ENCODE data around the gene LRRC1. TPM values are rescaled to one million over a fixed set of nuclear protein-coding genes. Genes with fewer than 3 reads are reported as not detected.

LRRC1 gene
- total RNA-seq, 1 experiment from 2014 or later: 7.9 TPM

GRCh38 chr6:53924277-53924676 lies 129.5 kb downstream of the LRRC1 start:
- no peak for DNase-seq (ENCODE audit: low spot score)

- DNase-seq (ENCODE audit: low spot score): no peak
Measured at GRCh38 chr6:53924821-53925422, 130.1 kb downstream of the LRRC1 start.

GRCh38 chr6:53925891-53926290 lies 131.1 kb downstream of the LRRC1 start:
- no peak for DNase-seq (ENCODE audit: low spot score)

GRCh38 chr6:53926505-53926904 lies 131.7 kb downstream of the LRRC1 start:
- peak; percentile 41 for DNase-seq (ENCODE audit: low spot score)

- DNase-seq (ENCODE audit: low spot score): no peak
Measured at GRCh38 chr6:53928641-53929040, 133.8 kb downstream of the LRRC1 start.

GRCh38 chr6:53929041-53929820 lies 134.4 kb downstream of the LRRC1 start:
- no peak for DNase-seq (ENCODE audit: low spot score)

- DNase-seq (ENCODE audit: low spot score): no peak
Measured at GRCh38 chr6:53929821-53930120, 135.0 kb downstream of the LRRC1 start.

GRCh38 chr6:53930330-53930729 lies 135.5 kb downstream of the LRRC1 start:
- DNase-seq (ENCODE audit: low spot score): no peak

GRCh38 chr6:53931086-53931485 lies 136.3 kb downstream of the LRRC1 start:
- no peak for DNase-seq (ENCODE audit: low spot score)

GRCh38 chr6:53932516-53932915 lies 137.7 kb downstream of the LRRC1 start:
- no peak for DNase-seq (ENCODE audit: low spot score)

- DNase-seq (ENCODE audit: low spot score): no peak
Measured at GRCh38 chr6:53934023-53934422, 139.2 kb downstream of the LRRC1 start.

GRCh38 chr6:53937461-53937860 lies 142.7 kb downstream of the LRRC1 start:
- no peak for DNase-seq (ENCODE audit: low spot score)

- DNase-seq (ENCODE audit: low spot score): no peak
Measured at GRCh38 chr6:53938810-53939209, 144.0 kb downstream of the LRRC1 start.

GRCh38 chr6:53939830-53940229 lies 145.0 kb downstream of the LRRC1 start:
- no peak for DNase-seq (ENCODE audit: low spot score)

GRCh38 chr6:53943395-53943794 lies 148.6 kb downstream of the LRRC1 start:
- DNase-seq (ENCODE audit: low spot score): no peak

- no peak for DNase-seq (ENCODE audit: low spot score)
Measured at GRCh38 chr6:53944091-53944490, 149.3 kb downstream of the LRRC1 start.

GRCh38 chr6:53944543-53944942 lies 149.7 kb downstream of the LRRC1 start:
- no peak for DNase-seq (ENCODE audit: low spot score)

- no peak for DNase-seq (ENCODE audit: low spot score)
Measured at GRCh38 chr6:53945765-53946407, 151.1 kb downstream of the LRRC1 start.

- no peak for DNase-seq (ENCODE audit: low spot score)
Measured at GRCh38 chr6:53947780-53948179, 153.0 kb downstream of the LRRC1 start.

- DNase-seq (ENCODE audit: low spot score): no peak
Measured at GRCh38 chr6:53951383-53951782, 156.6 kb downstream of the LRRC1 start.

GRCh38 chr6:53956068-53956711 lies 161.4 kb downstream of the LRRC1 start:
- peak; percentile 79 for DNase-seq (ENCODE audit: low spot score)

GRCh38 chr6:53956804-53957203 lies 162.0 kb downstream of the LRRC1 start:
- DNase-seq (ENCODE audit: low spot score): no peak

- peak; percentile 38 for DNase-seq (ENCODE audit: low spot score)
Measured at GRCh38 chr6:53959717-53960116, 164.9 kb downstream of the LRRC1 start.
